ENCODE measurements around the gene ASS1.

DNA sequence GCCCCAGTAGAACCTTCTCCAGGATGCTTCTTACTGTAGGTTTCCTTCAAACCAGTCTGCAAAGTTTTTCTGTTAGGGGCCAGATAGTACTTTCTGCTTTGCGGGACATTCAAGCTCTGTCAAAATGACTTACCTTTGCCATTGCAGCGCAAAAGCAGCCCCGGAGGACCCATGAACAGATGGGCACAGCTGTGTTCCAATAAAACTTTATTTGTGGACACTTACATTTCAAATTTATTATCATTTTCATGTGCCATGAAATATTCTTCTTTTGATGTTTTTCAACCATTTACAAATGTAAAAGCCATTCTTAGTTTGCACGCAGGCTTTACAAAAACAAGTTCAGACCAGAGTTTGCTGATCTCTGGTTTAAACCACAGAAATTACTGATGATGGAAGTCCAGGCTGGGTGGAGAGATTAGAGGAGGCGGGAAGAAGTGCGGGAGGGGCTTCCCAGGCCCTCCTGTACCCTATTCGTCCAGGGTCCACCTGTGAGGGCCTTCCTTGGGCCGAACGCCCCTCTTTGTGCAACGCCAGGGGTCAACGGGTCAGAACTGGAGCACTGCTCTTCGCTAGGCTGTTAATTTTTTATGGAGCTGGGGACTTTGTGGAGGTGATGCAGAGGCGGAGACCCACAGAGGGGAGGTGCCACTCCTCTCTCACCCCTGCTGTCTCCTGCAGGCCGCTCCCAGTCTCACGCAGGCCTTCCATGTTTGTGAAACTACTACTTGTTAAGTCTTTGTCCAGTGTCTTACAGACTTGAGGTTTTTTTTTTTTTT lies 7.6 kb upstream of the ASS1 start:
- no peak for TF ChIP-seq EZH2 (IDR thresholded peaks at IDR 0.05; ENCODE audit: low read length, missing control alignments)
- TF ChIP-seq, protein P1, sequence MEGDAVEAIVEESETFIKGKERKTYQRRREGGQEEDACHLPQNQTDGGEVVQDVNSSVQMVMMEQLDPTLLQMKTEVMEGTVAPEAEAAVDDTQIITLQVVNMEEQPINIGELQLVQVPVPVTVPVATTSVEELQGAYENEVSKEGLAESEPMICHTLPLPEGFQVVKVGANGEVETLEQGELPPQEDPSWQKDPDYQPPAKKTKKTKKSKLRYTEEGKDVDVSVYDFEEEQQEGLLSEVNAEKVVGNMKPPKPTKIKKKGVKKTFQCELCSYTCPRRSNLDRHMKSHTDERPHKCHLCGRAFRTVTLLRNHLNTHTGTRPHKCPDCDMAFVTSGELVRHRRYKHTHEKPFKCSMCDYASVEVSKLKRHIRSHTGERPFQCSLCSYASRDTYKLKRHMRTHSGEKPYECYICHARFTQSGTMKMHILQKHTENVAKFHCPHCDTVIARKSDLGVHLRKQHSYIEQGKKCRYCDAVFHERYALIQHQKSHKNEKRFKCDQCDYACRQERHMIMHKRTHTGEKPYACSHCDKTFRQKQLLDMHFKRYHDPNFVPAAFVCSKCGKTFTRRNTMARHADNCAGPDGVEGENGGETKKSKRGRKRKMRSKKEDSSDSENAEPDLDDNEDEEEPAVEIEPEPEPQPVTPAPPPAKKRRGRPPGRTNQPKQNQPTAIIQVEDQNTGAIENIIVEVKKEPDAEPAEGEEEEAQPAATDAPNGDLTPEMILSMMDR (conservative IDR thresholded peaks at IDR 0.05 in 1 of 2, IDR thresholded peaks at IDR 0.05 in 1 of 2; ENCODE audit: low read depth in 1 of 2, low read length in 2 of 2): no peak

All from fibroblast of lung (primary cell).